WTC11 (cell line): ENCODE data around the gene TTLL4.

ENCODE experiments used
- ETV6 ChIP-seq: sonication (generic); formaldehyde crosslinking; IDR thresholded peaks from 2 replicates; pipeline ENCODE4 v1.8.1; 2022; ENCODE audit warnings: mild to moderate bottlenecking, missing genetic modification reagents
- FOXP1 ChIP-seq: sonication (generic); formaldehyde crosslinking; IDR thresholded peaks from 2 replicates; pipeline ENCODE4 v1.8.0; 2022; ENCODE audit warnings: missing genetic modification reagents, mild to moderate bottlenecking, moderate library complexity, borderline replicate concordance
- ZNF263 ChIP-seq: sonication (generic); formaldehyde crosslinking; IDR thresholded peaks from 2 replicates; pipeline ENCODE4 v1.8.1; 2022; ENCODE audit warnings: low read depth, mild to moderate bottlenecking, moderate library complexity, missing genetic modification reagents
- TF ChIP-seq, protein P1 (sequence below): sonication (generic); formaldehyde crosslinking; IDR thresholded peaks from 2 replicates; pipeline ENCODE4 v1.8.1; 2023; ENCODE audit warnings: mild to moderate bottlenecking, missing genetic modification reagents, moderate library complexity
- TF ChIP-seq, protein P2 (sequence below): fragments of 200-600 bp; IDR thresholded peaks from 2 replicates; pipeline ENCODE4 v1.8.0; 2022; ENCODE audit warnings: antibody characterized with exemption

DNA sequence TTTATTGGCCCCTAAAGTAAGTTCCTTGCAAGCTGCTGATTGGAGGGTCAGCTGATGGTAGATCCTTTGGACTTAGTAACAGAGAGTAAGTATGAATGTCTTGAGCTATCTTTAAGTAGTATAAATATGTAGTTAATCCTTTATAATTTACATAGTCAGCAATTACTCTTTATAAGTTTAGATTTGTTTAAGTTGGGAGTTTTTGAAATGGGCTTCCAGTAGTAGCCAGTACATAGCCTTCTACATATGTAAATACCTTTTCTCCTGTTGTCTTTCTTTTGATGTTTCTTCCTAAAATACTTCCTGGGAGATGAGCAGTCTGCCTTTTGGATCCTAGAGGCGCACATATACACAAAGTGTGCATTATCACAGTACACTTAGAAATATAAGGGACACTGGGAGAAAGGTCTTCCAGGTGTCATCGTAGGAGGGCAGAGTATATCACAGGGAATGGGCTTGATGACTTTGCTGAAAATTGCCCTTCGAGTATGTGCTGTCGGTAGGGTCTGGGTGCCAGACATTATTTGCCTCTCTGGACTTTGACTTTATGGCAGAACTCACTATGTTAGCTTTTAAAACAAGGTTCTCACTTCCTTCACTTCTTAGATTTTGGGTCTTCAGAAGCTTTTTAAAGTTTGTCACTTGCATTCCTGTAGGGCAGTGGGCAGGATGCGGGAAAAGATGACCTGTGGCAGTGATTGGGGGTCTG, 21.6 kb downstream of the TTLL4 start:
- TF ChIP-seq, protein P1, sequence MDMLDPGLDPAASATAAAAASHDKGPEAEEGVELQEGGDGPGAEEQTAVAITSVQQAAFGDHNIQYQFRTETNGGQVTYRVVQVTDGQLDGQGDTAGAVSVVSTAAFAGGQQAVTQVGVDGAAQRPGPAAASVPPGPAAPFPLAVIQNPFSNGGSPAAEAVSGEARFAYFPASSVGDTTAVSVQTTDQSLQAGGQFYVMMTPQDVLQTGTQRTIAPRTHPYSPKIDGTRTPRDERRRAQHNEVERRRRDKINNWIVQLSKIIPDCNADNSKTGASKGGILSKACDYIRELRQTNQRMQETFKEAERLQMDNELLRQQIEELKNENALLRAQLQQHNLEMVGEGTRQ (CRISPR knock-in tag): no peak
- TF ChIP-seq ETV6 (CRISPR knock-in tag): no peak
- TF ChIP-seq, protein P2, sequence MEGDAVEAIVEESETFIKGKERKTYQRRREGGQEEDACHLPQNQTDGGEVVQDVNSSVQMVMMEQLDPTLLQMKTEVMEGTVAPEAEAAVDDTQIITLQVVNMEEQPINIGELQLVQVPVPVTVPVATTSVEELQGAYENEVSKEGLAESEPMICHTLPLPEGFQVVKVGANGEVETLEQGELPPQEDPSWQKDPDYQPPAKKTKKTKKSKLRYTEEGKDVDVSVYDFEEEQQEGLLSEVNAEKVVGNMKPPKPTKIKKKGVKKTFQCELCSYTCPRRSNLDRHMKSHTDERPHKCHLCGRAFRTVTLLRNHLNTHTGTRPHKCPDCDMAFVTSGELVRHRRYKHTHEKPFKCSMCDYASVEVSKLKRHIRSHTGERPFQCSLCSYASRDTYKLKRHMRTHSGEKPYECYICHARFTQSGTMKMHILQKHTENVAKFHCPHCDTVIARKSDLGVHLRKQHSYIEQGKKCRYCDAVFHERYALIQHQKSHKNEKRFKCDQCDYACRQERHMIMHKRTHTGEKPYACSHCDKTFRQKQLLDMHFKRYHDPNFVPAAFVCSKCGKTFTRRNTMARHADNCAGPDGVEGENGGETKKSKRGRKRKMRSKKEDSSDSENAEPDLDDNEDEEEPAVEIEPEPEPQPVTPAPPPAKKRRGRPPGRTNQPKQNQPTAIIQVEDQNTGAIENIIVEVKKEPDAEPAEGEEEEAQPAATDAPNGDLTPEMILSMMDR: no peak
- TF ChIP-seq FOXP1 (CRISPR knock-in tag): no peak
- TF ChIP-seq ZNF263 (CRISPR knock-in tag): no peak
